ENCODE data around the gene PLXNA4. TPM values are rescaled to one million over a fixed set of nuclear protein-coding genes. Genes with fewer than 3 reads are reported as not detected.

Gene PLXNA4
- total and polyA plus RNA-seq, 8 donors: 1.9 to 6.6 (median 3.4) TPM

GRCh38 chr7:132263151-132263550 is 313.1 kb downstream of the PLXNA4 start:
- Histone ChIP-seq H3K36me3 (no peaks in the 10 kb centered on the region), H3K4me1 (no peaks in the 10 kb centered on the region), H3K9me3 (no peaks in the 10 kb centered on the region), H3K27ac (no peak overlapping the region), H3K27me3 (no peaks in the 10 kb centered on the region), H3K4me3 (no peak overlapping the region)
- intact Hi-C loops (cut with DNase I): no loop called here
- DNase-seq (no peak), ATAC-seq (no peak)
- no peak for TF ChIP-seq CTCF (IDR thresholded peaks at IDR 0.05)

GRCh38 chr7:132262160-132262470 is 314.2 kb downstream of the PLXNA4 start:
- no peak for DNase-seq
- no peak overlapping the region for H3K27ac ChIP-seq
- intact Hi-C loops (cut with DNase I): no loop called here
- TF ChIP-seq CTCF (IDR thresholded peaks at IDR 0.05): no peak
- H3K27me3 ChIP-seq: no peaks in the 10 kb centered on the region
- H3K4me1 ChIP-seq: no peaks in the 10 kb centered on the region
- no peak for ATAC-seq
- no peaks in the 10 kb centered on the region for H3K9me3 ChIP-seq
- no peak overlapping the region for H3K4me3 ChIP-seq
- no peaks in the 10 kb centered on the region for H3K36me3 ChIP-seq

GRCh38 chr7:132261327-132262159 is 314.7 kb downstream of the PLXNA4 start:
- Histone ChIP-seq H3K9me3 (no peaks in the 10 kb centered on the region), H3K36me3 (no peaks in the 10 kb centered on the region), H3K27ac (no peak overlapping the region), H3K4me1 (no peaks in the 10 kb centered on the region), H3K27me3 (no peaks in the 10 kb centered on the region), H3K4me3 (no peak overlapping the region)
- TF ChIP-seq CTCF (IDR thresholded peaks at IDR 0.05): no peak
- DNase-seq (no peak), ATAC-seq (no peak)
- intact Hi-C loops (cut with DNase I): no loop called here

GRCh38 chr7:132258231-132258630 is 318.0 kb downstream of the PLXNA4 start:
- no peak for TF ChIP-seq CTCF (IDR thresholded peaks at IDR 0.05)

GRCh38 chr7:132257253-132257652 is 319.0 kb downstream of the PLXNA4 start:
- Histone ChIP-seq H3K27ac (no peak overlapping the region), H3K4me1 (no peaks in the 10 kb centered on the region), H3K27me3 (no peaks in the 10 kb centered on the region), H3K4me3 (no peak overlapping the region), H3K36me3 (no peaks in the 10 kb centered on the region), H3K9me3 (no peaks in the 10 kb centered on the region)
- DNase-seq: no peak
- TF ChIP-seq CTCF (IDR thresholded peaks at IDR 0.05): no peak
- no peak for ATAC-seq
- intact Hi-C loops (cut with DNase I): no loop called here

More at GRCh38 chr7:132258231-132258630, 318.0 kb downstream of the PLXNA4 start:
- DNase-seq (no peak), ATAC-seq (no peak)
- no peak overlapping the region for H3K27ac ChIP-seq
- H3K9me3 ChIP-seq: no peaks in the 10 kb centered on the region
- intact Hi-C loops (cut with DNase I): no loop called here
- H3K4me1 ChIP-seq: no peaks in the 10 kb centered on the region
- no peaks in the 10 kb centered on the region for H3K27me3 ChIP-seq
- H3K4me3 ChIP-seq: no peak overlapping the region
- H3K36me3 ChIP-seq: no peaks in the 10 kb centered on the region
